Measurements from ENCODE around the gene PCSK1N.

DNA sequence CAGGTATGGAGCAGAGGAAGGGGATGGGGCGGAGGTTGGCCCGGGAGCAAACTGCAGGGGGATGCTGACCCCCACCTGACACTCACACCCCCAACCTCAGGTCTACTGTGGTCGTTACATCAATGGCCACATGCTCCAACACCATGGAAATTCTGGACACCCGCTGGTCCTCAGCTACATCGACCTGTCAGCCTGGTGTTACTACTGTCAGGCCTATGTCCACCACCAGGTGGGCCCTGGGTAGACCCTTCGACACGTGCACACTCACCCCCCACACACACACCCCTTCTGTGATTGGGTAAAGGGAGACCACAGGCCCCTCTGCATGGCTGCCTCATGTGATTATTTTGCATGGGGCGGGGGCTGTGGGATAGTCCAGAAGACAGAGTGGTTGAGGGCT, 11.3 kb downstream of the PCSK1N start:
- TF ChIP-seq POLR2AphosphoS5 (IDR thresholded peaks at IDR 0.05; ENCODE audit: insufficient read depth, low read depth, low read length) (no peak), POLR2A (IDR thresholded peaks at IDR 0.05; ENCODE audit: low read depth, low read length) (no peak), GATA2 (IDR thresholded peaks at IDR 0.05; ENCODE audit: insufficient read depth, insufficient read length, low read depth, low read length) (no peak), EZH2 (IDR thresholded peaks at IDR 0.05; ENCODE audit: borderline replicate concordance, low read depth, low read length, severe bottlenecking) (no peak)
- TF ChIP-seq, protein P1, sequence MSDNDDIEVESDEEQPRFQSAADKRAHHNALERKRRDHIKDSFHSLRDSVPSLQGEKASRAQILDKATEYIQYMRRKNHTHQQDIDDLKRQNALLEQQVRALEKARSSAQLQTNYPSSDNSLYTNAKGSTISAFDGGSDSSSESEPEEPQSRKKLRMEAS (IDR thresholded peaks at IDR 0.05; ENCODE audit: insufficient read depth, insufficient read length), result no peak
- TF ChIP-seq, protein P2, sequence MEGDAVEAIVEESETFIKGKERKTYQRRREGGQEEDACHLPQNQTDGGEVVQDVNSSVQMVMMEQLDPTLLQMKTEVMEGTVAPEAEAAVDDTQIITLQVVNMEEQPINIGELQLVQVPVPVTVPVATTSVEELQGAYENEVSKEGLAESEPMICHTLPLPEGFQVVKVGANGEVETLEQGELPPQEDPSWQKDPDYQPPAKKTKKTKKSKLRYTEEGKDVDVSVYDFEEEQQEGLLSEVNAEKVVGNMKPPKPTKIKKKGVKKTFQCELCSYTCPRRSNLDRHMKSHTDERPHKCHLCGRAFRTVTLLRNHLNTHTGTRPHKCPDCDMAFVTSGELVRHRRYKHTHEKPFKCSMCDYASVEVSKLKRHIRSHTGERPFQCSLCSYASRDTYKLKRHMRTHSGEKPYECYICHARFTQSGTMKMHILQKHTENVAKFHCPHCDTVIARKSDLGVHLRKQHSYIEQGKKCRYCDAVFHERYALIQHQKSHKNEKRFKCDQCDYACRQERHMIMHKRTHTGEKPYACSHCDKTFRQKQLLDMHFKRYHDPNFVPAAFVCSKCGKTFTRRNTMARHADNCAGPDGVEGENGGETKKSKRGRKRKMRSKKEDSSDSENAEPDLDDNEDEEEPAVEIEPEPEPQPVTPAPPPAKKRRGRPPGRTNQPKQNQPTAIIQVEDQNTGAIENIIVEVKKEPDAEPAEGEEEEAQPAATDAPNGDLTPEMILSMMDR (IDR thresholded peaks at IDR 0.05; ENCODE audit: extremely low read depth in 1 of 2, insufficient read depth in 1 of 2, low read depth in 1 of 2, low read length in 2 of 2), result no peak

All from endothelial cell of umbilical vein (primary cell).